GM18907 (cell line): ENCODE results near the gene F7.

Experiments used
- ATAC-seq: cut with Tn5 transposase; IDR thresholded peaks from one replicate; pipeline ENCODE4 v1.9.1; 2021; ENCODE audit warnings: mild to moderate bottlenecking, moderate library complexity; ENCODE audit not compliant: unreplicated experiment

Gene F7

DNA sequence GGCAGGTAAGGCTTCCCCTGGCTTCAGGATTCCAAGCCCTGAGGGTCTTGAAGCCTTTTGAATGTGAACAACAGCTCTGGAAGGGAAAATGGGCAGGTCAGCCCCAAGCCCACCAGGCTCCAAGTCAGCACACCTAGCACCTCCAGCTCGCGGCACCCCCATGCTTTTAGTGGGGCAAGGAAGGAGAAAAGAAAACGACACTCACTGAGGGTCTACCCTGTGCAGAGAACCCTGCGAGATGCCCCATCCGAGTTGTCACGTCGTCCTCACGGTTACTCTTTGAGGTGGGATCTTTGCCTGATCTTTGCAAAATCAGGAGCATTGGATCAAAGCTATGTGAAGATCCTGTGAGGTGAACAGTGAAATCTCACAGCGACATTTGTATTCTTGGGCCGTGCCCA is 11.3 kb downstream of the F7 start:
- no peak for ATAC-seq

DNA sequence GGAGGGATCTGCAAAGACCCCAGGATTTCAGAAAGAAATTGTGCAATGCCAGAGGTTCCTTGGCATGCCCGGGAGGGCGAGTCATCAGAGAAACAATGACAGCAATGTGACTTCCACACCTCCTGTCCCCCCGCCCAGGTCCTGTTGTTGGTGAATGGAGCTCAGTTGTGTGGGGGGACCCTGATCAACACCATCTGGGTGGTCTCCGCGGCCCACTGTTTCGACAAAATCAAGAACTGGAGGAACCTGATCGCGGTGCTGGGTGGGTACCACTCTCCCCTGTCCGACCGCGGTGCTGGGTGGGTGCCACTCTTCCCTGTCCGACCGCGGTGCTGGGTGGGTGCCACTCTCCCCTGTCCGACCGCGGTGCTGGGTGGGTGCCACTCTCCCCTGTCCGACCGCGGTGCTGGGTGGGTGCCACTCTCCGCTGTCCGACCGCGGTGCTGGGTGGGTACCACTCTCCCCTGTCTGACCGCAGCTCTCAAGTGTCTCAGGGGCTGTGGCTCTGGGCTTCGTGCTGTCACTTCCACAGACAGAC is 11.8 kb downstream of the F7 start:
- no peak for ATAC-seq

DNA sequence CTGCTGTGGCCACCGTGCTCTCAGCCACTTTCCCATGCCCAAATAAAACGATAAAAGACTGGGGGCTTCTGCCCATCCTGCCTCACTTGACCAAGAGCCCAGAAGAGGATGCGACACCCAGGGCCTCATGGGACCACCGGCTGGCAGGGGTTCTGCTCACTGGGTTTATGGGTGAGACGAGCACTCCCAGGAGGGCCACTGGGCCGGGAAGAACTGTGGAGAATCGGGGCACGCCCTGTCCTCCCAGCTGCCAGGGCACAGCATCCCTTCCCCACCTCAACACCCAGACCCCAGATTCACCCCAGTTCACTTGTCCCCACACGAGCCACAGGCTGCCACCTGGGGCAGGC is 12.3 kb downstream of the F7 start:
- ATAC-seq = no peak

DNA sequence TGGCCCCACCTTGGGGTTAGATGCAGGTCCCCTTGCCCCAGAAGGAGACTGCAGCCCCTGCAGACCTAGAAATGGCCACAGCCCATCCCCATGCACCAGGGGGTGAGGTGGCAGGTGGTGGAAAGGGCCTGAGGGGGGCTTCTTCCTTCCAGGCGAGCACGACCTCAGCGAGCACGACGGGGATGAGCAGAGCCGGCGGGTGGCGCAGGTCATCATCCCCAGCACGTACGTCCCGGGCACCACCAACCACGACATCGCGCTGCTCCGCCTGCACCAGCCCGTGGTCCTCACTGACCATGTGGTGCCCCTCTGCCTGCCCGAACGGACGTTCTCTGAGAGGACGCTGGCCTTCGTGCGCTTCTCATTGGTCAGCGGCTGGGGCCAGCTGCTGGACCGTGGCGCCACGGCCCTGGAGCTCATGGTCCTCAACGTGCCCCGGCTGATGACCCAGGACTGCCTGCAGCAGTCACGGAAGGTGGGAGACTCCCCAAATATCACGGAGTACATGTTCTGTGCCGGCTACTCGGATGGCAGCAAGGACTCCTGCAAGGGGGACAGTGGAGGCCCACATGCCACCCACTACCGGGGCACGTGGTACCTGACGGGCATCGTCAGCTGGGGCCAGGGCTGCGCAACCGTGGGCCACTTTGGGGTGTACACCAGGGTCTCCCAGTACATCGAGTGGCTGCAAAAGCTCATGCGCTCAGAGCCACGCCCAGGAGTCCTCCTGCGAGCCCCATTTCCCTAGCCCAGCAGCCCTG is 12.8 kb downstream of the F7 start:
- ATAC-seq = no peak

DNA sequence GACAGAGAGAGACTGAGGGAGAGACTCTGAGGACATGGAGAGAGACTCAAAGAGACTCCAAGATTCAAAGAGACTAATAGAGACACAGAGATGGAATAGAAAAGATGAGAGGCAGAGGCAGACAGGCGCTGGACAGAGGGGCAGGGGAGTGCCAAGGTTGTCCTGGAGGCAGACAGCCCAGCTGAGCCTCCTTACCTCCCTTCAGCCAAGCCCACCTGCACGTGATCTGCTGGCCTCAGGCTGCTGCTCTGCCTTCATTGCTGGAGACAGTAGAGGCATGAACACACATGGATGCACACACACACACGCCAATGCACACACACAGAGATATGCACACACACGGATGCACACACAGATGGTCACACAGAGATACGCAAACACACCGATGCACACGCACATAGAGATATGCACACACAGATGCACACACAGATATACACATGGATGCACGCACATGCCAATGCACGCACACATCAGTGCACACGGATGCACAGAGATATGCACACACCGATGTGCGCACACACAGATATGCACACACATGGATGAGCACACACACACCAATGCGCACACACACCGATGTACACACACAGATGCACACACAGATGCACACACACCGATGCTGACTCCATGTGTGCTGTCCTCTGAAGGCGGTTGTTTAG is 13.7 kb downstream of the F7 start:
- ATAC-seq = no peak

DNA sequence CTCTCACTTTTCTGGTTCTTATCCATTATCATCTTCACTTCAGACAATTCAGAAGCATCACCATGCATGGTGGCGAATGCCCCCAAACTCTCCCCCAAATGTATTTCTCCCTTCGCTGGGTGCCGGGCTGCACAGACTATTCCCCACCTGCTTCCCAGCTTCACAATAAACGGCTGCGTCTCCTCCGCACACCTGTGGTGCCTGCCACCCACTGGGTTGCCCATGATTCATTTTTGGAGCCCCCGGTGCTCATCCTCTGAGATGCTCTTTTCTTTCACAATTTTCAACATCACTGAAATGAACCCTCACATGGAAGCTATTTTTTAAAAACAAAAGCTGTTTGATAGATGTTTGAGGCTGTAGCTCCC is 14.2 kb downstream of the F7 start:
- ATAC-seq = no peak

DNA sequence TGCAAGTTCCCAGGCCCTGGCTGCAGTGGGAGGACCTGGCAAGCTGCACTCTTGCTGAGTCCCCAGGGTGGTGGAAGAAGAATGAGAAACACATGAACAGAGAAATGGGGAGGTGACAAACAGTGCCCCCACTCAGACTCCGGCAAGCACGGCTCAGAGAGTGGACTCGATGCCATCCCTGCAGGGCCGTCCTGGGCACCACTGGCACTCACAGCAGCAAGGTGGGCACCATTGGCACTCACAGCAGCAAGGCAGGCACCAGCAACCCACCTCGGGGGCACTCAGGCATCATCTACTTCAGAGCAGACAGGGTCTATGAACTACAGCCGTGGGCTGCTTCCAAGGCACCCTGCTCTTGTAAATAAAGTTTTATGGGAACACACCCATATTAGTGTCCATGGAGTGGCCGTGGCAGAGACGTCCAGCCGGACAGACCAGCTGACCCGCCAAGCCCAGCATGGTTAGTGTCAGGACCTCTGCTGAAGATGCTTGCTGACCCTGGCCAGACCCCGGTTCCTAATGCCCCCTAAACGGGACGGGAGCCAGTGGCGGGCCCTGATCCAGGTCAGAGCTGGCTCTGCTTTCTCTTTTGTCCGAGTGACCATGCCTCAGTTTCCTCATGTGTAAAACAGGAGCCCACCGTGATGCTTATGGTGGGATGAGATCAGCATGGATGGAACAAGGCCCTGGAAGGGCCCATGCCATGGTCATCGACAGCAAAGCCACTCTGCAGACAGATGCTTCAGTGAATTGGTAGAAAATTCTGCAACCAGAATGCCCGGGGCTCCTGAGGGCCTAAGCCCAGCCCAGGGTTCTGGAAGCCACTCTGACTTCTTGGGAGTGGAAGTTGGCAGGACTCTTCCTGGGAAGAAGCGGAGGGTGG is 14.9 kb downstream of the F7 start:
- ATAC-seq = no peak

DNA sequence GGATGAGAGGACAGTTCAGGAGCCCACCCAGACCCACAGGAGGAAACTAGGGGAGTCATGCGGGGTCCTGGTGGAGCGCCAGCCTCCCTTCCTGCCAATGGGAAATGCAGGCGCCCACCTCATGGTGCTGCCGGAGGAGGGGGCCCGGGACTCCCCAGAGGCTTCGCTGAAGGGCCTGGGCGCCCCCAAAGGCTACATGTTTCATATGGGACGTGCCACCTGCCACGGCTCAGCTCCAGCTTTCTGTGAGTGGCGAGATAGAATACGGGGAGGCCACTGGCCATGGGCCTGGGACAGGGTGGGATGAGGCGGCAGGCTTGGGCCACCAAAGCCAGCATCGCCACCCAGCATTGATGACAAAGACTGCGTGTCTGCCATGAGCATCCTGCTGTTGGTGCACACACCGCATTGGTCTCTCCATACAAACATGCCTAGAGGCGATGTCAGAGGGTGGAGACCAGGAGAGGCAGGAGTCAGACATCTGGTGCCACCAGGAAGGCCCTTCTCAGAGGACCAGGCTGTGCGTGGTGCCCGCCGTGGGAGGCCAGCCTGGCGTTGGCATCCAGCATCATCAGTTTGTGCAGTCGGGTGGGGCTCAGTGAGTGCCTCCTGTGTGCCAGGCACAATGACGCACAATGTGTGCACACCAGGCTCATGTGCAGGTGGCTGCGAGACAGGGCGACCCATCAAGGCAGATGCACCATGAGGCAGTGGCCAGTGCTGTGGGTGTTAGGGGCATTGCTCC is 15.8 kb downstream of the F7 start:
- ATAC-seq = no peak

DNA sequence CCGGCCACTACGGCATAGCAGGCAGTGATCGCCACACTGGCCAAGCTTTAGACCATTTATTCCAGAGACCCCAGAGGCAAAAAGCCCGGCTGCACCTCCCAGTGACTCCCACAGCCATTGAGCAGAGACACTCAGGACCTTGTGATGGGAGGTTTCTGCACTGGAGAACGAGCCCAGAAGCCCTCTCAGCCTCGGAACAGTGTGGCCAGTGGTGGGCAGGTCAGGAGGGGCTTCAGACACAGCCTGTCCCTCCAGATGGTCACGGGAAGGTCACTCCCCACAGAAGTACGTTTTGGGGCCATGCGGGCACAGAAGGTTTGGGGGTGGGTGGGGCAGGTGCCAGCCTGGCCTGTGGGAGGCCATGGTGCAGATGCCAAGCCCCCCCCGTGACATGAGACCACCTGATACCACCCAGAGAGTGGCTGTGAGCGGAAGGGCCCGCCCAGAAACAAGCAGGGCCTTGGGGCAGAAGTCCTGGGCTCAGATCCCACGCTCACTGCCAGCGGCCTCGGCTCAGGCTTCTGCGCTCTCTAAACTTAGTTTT is 16.4 kb downstream of the F7 start:
- ATAC-seq = no peak

DNA sequence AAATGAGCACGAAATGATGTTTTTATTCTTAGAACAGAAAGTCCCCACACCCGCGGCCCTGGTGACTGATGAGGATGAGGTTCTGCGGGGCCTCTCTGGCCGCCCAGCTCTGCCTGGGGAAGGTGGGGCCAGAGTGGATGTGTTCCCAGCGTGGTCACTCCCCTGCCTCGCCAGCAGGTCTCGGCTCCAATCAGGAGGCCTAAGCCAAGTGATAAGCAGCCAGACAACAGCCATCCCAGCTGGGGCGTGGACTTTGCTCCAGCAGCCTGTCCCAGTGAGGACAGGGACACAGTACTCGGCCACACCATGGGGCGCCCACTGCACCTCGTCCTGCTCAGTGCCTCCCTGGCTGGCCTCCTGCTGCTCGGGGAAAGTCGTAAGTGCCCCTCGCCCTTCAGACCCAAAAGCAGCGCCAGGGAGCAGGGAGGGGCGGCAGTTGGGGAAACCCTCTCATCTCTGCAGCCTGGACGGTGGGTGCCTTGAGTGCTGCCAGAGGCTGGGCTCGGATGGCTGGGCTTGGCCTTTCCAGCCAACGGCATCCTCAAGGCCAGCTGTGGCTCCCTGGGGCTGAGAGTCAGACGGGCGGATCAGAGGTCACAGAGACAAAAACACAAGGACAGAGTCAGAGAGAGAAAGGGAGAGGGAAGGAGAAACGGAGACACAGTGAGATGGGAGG is 17.1 kb downstream of the F7 start, which contains the start of gene F10:
Gene F10, plus strand, starts transcription at position 250 of the 676 bp plus-strand sequence. Its CDS starts 57 bp downstream, at position 307.
- no peak for ATAC-seq

DNA sequence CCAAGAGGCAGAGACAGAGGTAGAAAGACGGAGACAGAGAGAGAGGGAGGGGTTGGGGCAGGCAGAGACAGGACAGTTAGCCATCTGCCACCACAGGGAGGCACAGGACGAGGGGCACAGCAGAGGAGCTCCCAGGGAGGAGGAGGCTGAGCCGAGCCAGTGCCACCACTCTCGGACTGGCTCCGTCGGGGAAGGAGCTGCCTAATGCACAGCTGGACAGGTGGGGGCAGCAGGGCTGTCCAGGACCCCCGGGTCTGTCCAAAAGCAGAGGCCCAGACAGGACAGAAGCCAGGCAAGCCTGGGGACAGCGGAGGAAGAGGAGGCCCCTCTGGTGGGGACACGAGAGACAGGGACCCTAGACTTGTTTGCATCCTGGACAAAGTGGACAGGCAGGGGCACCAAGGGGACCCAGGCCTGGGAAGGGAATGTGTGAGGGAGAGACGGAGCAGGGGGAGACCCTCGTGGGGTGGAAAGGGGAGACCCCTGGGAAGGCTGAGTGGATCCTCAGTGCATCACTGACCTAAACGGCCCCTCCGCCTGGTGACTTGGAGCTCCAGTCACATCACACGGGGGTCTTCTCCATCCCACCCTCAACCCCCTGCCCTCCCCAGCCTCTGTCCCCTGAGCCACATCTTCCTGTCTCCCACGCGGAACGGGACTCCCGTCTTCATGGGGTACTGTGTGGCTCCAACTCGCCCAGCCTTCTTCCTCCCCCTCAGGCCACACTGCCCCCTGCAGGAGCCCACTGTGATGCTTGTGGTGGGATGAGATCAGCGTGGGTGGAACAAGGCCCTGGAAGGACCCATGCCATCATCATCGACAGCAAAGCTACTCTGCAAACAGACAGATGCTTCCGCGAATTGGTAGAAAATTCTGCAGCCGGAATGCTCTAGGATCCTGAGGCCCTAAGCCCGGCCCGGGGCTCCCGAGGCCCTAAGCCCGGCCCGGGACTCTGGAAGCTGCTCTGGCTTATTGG is 17.9 kb downstream of the F7 start:
- no peak for ATAC-seq

DNA sequence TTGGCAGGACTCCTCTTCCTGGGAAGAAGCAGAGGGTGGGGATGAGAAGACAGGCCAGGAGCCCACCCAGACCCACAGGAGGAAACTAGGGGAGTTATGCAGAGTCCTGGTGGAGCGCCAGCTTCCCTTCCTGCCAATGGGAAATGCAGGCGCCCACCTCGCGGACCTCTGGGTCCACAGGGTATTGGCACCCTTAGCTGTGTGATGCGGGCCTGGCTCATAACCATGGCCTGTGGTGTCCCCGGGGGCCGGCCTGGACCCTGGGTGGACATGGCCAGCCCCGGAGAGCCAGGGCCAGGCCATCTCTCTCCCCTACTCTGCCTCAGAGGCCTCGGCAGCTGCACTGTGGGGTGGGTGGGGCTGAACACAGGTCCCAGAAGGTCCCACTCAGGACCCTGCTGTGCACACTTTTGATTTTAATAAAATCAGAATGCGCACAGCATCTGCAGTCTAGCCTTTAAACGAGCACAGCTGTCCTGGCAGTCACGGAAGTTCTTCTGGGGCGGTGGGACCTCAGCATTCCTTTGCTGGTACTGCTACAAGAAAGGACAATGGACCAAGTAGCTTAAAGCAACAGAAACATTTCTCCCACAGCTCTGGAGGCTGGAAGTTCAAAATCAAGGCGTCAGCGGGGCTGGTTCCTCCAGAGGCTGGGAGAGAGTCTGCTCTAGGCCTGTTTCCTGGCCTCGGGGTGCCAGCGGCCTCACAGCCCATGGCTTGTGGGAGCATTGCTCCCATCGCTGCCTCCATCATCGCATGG is 18.8 kb downstream of the F7 start:
- no peak for ATAC-seq

DNA sequence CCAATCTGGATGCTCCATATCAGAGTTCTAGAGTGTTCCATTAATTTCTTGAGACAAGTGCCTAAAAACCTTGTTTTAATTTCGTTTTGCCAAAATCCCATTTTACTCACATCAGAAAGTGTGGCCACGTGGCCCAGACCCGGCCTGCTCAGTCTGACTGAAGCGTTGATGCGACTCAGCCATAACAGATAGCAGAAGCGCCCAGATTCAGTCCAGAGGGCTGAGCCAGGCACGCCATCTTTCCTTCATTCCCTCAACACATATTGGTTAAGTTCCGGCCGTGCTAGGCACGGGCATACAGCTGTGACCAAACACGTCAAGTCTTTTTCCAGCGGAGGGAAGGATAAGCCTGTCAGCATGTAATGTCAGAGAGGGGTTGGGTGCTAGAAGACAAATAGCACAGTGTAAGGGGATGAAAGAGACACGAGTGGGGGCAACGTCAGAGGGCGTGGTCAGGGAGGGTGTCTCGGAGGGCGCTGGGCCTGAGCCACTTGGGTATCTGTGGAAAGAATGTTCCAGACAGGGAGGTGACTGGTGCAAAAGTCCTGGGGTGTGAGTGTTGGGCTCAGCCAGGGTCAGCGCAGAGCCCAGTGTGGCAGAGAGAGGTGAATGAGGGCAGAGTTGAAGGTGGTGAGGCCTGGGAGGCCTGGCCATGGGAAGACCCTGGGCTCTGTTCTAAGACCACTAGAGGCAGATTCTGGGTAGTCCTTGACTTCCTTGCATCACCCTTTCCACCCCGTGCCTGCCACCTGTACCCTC is 20.1 kb downstream of the F7 start:
- no peak for ATAC-seq

DNA sequence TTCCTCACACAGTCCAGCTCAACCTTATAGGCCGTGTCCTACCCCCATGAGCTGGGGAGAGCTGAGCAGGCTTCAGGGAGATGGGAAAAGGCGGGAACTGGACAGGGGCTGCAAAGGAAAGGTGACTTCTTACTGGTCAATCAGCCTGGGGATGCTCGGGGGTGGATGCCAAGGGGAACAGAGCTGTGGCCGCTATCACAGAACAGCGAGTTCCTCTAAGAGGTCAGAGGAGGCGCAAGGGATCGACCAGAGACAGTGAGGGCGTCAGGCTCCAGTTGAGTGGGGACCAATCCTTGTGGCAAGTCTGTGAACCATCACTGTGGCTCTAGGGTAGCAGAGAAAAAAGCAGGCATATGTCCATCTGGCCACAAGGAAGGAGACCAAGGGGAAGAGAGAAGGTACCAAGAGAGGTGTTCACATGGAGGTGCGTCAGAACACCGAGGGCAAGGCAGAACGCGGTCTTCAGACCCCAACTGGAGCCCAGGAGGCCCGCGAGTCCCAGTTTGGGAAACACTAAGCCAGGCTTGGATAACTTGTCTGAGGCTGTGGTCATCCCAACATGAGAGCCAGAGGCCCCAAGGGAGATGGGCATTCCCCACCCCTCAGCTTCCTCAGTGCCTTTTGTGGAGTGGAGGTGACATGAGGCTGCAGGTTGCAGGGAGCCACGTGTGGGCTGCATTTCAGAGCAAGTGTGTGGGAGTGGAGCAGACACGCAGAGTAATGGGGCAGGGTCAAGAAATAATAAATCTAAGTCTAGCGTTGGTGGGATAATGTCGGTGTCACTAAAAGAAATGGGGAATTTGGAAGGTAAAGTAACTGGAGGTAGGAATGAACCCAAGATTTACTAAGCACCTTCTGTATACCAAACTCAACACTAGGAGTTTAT is 20.9 kb downstream of the F7 start:
- ATAC-seq = no peak

DNA sequence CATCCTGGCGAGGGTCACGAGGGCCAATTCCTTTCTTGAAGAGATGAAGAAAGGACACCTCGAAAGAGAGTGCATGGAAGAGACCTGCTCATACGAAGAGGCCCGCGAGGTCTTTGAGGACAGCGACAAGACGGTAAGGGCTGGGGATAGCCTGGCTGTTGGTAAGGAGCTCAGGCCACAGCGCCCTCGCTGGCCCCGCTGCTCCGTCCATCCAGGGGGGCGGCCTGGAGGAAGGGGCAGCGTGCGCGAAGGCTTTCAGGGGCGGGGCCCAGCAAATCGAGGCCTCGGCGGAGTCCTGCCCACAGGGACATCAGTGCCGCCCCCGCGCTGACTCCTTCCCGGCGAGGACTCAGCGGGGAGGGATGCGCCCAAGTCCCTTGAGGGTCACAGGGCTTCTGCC is 23.9 kb downstream of the F7 start:
- ATAC-seq = no peak
